GM19467 (cell line): ENCODE data around the gene RHO.
"Not testable (repeated sequence)": the region's sequence is repeated elsewhere in the genome, so short reads cannot be mapped to it uniquely, and the experiment has no call there.

Experiments used
- ATAC-seq: cut with Tn5 transposase; IDR thresholded peaks from one replicate; pipeline ENCODE4 v1.9.1; 2021; ENCODE audit warnings: mild to moderate bottlenecking, moderate library complexity; ENCODE audit not compliant: unreplicated experiment

RHO gene

DNA sequence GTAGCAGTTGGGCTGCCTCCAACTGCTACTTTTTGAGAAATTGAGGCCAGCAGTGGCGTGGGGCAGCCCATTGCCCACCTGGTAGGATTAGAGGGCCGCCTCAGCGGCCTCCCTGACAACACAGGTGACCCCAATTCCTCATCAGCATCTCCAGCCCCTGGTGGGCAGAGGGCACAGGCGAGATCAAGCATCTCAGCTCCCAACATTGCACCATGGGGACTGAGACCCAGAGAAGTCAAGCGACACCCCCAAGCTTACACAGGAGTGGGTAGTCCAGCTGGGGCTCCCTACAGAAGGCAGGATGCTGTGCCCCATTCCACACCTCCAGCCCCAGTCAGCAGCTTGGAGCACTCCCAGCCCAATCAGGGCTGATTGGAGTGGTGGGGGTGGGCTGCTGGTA is 14.3 kb downstream of the RHO start:
- ATAC-seq = no peak

- ATAC-seq = no peak
Observed at GRCh38 chr3:129543156-129543790, 14.8 kb downstream of the RHO start, which contains the start of gene H1-8. TSS of gene H1-8 (plus strand) at chr3:129543175. CDS start at chr3:129543219, 44 bp downstream.

DNA sequence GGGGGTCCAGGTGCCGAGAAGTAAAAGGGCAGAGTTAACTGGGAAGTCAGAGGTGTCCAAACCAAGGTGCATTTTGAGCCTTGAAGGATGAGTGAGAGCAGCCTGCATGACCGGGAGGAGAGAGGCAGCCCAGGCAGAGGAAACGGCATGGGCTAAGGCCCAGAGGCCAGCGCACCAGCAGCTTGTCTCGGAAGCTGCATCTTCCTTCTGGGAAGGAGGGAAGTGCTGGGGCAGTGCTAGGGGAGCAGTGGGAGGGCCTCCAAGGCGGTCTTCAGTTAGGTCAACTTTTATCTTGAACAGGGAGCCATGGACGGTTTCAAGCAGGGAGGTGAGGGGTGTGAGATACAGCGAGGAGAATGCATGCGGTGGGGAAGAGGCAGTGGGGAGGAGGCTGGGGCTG is 15.6 kb downstream of the RHO start:
- no peak for ATAC-seq

- not testable (repeated sequence) for ATAC-seq
Observed at GRCh38 chr3:129545951-129546350, 17.5 kb downstream of the RHO start.

GRCh38 chr3:129547241-129547640 is 18.8 kb downstream of the RHO start:
- no peak for ATAC-seq

- no peak for ATAC-seq
Observed at GRCh38 chr3:129548104-129548965, 19.9 kb downstream of the RHO start.

- ATAC-seq = no peak
Observed at GRCh38 chr3:129549006-129549800, 20.8 kb downstream of the RHO start.

DNA sequence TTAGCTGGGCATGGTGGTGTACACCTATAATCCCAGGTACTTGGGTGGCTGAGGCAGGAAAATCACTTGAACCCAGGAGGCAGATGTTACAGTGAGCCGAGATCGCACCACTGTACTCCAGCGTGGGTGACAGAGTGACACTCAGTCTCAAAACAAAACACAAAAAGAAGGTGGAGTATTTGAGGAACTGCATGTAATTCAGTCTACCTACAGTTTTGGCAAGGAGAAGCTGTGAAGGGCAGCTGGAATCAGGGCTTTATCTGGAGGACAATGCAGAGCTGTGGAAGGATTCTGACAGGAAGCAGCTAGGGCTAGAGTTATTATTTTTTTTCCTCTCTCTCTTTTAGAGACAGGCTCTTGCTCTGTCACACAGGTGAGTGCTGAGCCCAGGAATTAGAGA is 21.4 kb downstream of the RHO start:
- ATAC-seq = no peak

DNA sequence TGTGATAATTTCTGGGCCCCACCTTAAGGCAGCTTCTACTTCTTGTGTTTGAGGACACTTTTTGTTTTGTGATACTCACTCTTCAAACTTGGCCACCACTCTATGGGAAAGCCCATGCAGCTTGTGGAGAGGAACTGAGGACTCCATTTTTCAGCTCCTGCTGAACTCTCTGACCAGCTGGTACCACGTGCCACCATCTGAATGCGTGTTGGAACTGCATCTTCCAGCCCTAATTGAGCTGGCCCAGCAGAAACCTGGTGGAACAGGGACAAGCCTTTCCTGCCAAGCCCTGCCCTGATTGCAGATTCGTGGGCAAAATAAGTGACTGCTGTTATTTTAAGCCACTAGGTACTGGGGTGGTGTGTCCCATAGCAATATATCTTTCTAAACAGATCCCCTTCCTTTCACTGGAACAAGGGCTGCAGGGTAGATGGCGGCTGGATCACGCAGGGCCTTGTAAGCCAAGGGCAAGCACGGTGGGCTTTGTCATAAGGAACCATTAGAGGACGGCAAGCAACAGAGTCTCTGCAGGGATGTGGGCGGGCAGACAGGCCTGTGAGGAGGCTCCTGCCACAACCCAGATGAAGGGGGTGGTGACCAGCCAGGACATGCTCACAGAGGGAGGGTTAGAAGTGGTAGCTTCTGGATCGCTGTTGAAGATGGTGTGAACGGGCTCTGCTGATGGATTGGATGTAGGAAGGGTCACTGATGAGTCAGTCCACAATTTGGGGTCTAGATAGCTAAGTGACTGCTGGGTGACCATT is 24.0 kb downstream of the RHO start:
- ATAC-seq = no peak

- ATAC-seq = no peak
Observed at GRCh38 chr3:129553171-129553570, 24.7 kb downstream of the RHO start.

- ATAC-seq = no peak
Observed at GRCh38 chr3:129553719-129554118, 25.3 kb downstream of the RHO start.

GRCh38 chr3:129554356-129555152 is 26.1 kb downstream of the RHO start:
- ATAC-seq = no peak

- ATAC-seq = no peak
Observed at GRCh38 chr3:129555153-129555550, 26.7 kb downstream of the RHO start.

DNA sequence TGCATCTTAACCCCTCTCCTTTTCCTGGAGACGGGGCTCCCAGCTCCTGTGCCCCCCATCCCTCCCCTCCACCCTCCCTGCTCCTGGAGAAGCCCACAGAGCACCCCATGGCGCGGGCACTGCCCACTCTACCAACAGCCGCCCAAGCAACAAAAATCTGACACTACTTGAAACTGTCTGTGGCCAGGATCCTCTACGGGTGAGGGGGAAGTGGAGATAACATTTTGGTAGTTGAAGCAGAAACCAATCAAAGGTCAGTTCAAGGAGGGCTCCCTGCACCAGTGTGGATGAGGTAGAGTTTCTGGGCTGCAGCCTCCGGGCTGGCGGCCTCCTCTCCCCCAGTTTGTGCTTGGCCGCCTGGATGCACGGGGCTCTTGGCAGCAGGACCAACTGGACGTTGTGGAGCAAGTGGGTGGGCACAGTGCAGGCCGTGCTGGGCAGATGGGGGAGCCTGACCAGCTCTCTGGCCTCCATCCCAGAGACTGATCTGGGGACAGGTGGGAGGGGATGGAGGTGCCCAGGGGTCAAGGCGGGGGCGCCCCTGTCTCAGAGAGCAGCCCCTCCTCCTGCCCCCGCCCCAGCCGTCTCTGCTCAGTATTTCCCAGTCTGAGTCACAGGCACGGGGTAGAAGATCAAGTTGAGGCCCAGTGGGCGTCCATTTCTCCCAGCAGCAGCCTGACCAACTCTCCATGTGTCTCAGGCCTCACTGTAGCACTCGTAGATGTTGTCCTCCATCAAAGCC is 27.3 kb downstream of the RHO start:
- ATAC-seq = no peak

DNA sequence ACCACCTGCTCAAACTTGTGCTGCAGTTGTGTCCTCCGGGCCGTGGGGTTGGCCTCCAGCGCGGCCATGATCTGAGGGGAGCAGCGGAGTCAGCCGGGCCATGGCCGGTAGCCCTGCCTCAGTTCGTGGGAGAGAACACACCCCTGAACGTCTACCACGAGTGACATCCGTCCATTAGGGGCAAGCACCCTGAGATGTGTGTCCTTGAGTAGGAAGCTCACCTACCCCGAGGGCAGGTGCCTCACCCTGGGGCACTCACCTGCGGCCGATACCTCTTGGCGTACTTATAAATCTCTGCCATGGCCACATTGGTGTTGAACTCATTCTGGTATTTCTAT is 27.9 kb downstream of the RHO start:
- no peak for ATAC-seq

GRCh38 chr3:129556890-129557547 is 28.6 kb downstream of the RHO start:
- ATAC-seq = no peak

DNA sequence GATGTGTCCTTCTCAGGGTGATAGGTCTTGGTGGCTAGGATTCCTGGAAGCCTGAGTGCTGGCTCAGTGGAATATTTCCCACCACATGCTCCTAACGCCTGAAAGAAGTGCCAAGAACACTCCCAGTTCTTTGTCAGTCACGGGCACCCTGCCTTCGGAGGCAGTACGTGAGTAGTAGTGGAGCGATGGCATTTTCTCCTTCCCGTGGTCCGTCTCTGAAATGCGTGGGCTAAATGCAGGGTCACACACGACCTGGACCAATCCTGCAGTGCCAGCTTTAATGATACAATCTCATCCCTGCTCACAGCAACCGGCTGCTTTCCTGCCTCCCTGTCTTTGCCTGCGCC is 29.1 kb downstream of the RHO start:
- no peak for ATAC-seq

DNA sequence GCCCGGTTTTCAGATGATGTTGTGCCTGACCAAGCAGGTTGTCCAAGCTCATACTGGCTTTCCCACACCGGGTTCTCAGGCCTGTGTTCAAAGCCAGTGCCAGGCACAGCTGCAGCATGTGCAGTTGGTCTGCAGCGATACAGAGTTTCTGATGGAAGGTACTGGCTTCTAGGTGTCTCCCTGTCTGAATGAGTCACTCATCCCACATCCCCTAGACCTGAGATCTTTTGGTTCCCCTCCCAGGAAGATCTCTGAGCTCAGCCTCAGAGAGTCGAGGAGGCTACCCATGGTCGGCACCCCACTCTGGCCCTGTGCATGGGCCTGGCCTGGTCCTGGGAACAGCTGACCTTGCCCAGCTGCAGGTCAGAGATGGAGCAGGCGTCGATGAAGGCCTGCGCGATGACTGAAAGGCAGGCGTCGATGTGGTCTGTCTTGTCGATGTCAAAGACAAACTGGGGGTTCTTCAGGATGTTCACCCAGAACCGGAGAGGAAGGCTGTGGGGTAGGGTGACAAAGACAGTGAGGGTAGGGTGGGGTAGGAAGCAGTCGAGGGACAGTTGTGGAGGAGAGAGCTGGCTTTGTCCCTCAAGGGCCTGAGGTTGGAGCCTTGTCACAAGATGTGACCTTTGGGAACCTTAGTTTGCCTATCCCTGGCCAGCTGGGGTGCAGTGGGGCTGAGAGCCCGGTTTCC is 29.8 kb downstream of the RHO start:
- no peak for ATAC-seq
